AG09309 (cell line): ENCODE measurements around the gene GRPR.
A peak's percentile ranks its signal among the peaks of the same experiment; 100 is the strongest.
"Not testable (repeated sequence)": the region's sequence is repeated elsewhere in the genome, so short reads cannot be mapped to it uniquely, and the experiment has no call there.

Experiments
- DNase-seq: peaks from one replicate; pipeline ENCODE4 v3.0.0-alpha.2; 2010; ENCODE audit warnings: low read depth
- H3K4me3 ChIP-seq: 2 replicates; pipeline ENCODE4 v1.5.1; 2011; ENCODE audit warnings: mild to moderate bottlenecking, low read depth, low read length, moderate library complexity; ENCODE audit not compliant: control insufficient read depth
- TF ChIP-seq, protein P1 (sequence below): IDR thresholded peaks from 2 replicates; pipeline ENCODE4 v1.5.1; 2011; ENCODE audit warnings: mild to moderate bottlenecking, low read depth, low read length, inconsistent platforms; ENCODE audit not compliant: insufficient read depth, control insufficient read depth; ENCODE audit errors: missing control alignments

The GRPR gene

DNA sequence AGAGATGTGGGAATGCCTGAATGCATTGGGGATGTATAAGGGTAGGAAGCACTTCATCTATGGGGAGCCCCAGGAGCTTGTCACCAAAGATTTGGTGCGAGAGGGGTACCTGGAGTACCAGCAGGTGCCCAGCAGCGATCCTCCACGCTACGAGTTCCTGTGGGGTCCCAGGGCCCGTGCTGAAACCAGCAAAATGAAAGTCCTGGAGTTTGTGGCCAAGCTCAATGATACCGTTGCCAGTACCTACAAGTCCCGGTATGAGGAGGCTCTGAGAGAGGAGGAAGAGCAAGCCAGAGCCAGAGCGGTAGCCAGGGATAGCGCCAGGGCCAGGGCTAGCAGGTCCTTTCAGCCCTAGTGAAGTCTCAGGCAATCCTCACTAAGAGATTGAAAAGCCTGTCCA is 47.7 kb downstream of the GRPR start:
- H3K4me3 ChIP-seq: no peak overlapping the region
- no peak for DNase-seq
- TF ChIP-seq, protein P1, sequence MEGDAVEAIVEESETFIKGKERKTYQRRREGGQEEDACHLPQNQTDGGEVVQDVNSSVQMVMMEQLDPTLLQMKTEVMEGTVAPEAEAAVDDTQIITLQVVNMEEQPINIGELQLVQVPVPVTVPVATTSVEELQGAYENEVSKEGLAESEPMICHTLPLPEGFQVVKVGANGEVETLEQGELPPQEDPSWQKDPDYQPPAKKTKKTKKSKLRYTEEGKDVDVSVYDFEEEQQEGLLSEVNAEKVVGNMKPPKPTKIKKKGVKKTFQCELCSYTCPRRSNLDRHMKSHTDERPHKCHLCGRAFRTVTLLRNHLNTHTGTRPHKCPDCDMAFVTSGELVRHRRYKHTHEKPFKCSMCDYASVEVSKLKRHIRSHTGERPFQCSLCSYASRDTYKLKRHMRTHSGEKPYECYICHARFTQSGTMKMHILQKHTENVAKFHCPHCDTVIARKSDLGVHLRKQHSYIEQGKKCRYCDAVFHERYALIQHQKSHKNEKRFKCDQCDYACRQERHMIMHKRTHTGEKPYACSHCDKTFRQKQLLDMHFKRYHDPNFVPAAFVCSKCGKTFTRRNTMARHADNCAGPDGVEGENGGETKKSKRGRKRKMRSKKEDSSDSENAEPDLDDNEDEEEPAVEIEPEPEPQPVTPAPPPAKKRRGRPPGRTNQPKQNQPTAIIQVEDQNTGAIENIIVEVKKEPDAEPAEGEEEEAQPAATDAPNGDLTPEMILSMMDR: no peak

GRCh38 chrX:16171944-16172343 is 48.6 kb downstream of the GRPR start:
- no peak for DNase-seq
- TF ChIP-seq, protein P1: no peak
- no peak overlapping the region for H3K4me3 ChIP-seq

DNA sequence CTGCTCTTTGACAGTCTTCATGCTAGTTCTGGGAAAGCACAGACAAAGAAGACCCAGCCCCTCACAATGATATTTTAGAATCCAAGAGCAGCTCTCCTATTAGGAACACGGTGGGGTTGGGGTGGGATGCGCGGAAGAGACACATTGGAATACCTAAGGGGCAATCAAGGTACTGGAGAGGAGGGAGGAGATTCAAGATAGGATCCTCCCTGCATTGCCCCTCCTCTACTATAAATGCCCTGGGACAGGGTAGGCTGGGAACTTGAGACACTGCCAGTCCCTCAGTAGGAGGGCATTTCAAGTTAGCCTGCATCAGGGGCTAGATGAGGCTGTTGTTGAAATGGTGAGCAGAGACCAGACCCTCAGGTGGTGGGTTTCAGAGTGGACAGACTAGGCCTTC is 49.0 kb downstream of the GRPR start:
- no peak overlapping the region for H3K4me3 ChIP-seq
- no peak for DNase-seq
- TF ChIP-seq, protein P1: no peak

- TF ChIP-seq, protein P1: no peak
- no peak for DNase-seq
- no peak overlapping the region for H3K4me3 ChIP-seq
These were observed 52.1 kb downstream of the GRPR start for GRCh38 chrX:16175329-16176061.

- DNase-seq: no peak
- H3K4me3 ChIP-seq: no peak overlapping the region
- TF ChIP-seq, protein P1: no peak
These were observed 53.9 kb downstream of the GRPR start for GRCh38 chrX:16177260-16177659.

DNA sequence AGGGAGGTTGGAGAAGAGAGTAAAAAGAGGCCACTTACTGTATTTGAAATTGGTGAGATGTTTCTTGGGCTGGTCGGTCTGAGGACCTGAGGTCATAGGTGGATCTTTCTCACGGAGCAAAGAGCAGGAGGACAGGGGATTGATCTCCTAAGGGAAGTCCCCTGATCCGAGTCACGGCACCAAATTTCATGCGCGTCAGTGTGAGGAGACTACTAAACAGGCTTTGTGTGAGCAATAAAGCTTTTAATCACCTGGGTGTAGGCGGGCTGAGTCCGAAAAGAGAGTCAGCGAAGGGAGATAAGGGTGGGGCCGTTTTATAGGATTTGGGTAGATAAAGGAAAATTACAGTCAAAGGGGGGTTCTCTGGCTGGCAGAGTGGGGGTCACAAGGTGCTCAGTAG is 60.5 kb downstream of the GRPR start:
- not testable (repeated sequence) for DNase-seq, H3K4me3 ChIP-seq

DNA sequence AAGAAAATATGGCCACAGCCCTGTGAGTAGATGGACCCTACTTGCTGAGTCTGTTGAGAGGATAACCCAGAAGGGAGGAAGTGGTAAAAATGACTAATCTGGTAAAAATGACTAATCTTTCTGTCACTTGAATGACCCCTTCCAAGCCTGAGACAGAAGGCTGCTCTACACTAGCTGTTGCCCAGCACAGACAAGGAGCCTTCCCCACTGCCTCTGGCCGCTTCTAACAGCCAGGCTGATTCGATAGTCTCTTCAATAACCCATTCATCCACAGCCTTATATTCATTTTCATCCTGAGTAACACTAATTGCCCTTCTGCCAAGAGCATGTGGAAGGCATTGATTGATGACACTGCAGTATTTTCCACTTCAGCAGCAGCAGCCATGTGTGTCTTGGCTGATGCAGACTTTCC is 62.4 kb downstream of the GRPR start:
- TF ChIP-seq, protein P1: no peak
- peak; percentile 63 for DNase-seq
- H3K4me3 ChIP-seq: no peak overlapping the region
